DND-41 (cell line): Measurements from ENCODE around the gene GOLGA8O.
"Not testable (repeated sequence)": the region's sequence is repeated elsewhere in the genome, so short reads cannot be mapped to it uniquely, and the experiment has no call there.

Source experiments
- ATAC-seq: fragments of 200-7000 bp; cut with Tn5 transposase; 3 replicates; pipeline ENCODE4 v1.9.1; 2021; ENCODE audit warnings: low read depth; ENCODE audit not compliant: insufficient read depth
- DNase-seq: peaks from one replicate; pipeline ENCODE4 v3.0.0-alpha.2; 2020
- H2AFZ ChIP-seq: 2 replicates; pipeline ENCODE4 v1.6.0; 2012; ENCODE audit warnings: low read depth, low read length
- H3K27ac ChIP-seq: 2 replicates; pipeline ENCODE4 v1.5.1; 2012; ENCODE audit warnings: low read length, inconsistent platforms
- H3K27me3 ChIP-seq: fragments of 200-600 bp; sonication (generic); 2 replicates; pipeline ENCODE4 v1.6.0; 2012; ENCODE audit warnings: low read length, mild to moderate bottlenecking, inconsistent platforms; ENCODE audit not compliant: insufficient read depth, poor library complexity
- H3K36me3 ChIP-seq: 2 replicates; pipeline ENCODE4 v1.5.1; 2012; ENCODE audit warnings: low read length, inconsistent platforms; ENCODE audit not compliant: insufficient read depth
- H3K4me1 ChIP-seq: 2 replicates; pipeline ENCODE4 v1.5.1; 2012; ENCODE audit warnings: mild to moderate bottlenecking, low read length; ENCODE audit not compliant: insufficient read depth
- H3K4me2 ChIP-seq: 2 replicates; pipeline ENCODE4 v1.6.0; 2012; ENCODE audit warnings: mild to moderate bottlenecking, moderate library complexity, low read length, inconsistent platforms; ENCODE audit not compliant: insufficient read depth
- H3K4me3 ChIP-seq, 2 experiments: fragments of 200-600 bp in 1 of 2; shearing (Covaris generic) in 1 of 2; 2 replicates each; pipeline ENCODE4 v1.5.1; 2012 to 2016; ENCODE audit warnings: inconsistent platforms in 2 of 2, low read length in 2 of 2, mild to moderate bottlenecking in 2 of 2, low read depth in 1 of 2, moderate library complexity in 1 of 2
- H3K79me2 ChIP-seq: 2 replicates; pipeline ENCODE4 v1.6.0; 2012; ENCODE audit warnings: low read length, inconsistent platforms; ENCODE audit not compliant: insufficient read depth
- H3K9ac ChIP-seq: 2 replicates; pipeline ENCODE4 v1.6.0; 2012; ENCODE audit warnings: low read depth, mild to moderate bottlenecking, inconsistent platforms, low read length, moderate library complexity
- H3K9me3 ChIP-seq: 2 replicates; pipeline ENCODE4 v1.5.1; 2012; ENCODE audit warnings: low read length, moderate library complexity, mild to moderate bottlenecking, inconsistent platforms; ENCODE audit not compliant: insufficient read depth, severe bottlenecking
- H4K20me1 ChIP-seq: 2 replicates; pipeline ENCODE4 v1.6.0; 2012; ENCODE audit warnings: low read length; ENCODE audit not compliant: insufficient read depth

The GOLGA8O gene, protein sequence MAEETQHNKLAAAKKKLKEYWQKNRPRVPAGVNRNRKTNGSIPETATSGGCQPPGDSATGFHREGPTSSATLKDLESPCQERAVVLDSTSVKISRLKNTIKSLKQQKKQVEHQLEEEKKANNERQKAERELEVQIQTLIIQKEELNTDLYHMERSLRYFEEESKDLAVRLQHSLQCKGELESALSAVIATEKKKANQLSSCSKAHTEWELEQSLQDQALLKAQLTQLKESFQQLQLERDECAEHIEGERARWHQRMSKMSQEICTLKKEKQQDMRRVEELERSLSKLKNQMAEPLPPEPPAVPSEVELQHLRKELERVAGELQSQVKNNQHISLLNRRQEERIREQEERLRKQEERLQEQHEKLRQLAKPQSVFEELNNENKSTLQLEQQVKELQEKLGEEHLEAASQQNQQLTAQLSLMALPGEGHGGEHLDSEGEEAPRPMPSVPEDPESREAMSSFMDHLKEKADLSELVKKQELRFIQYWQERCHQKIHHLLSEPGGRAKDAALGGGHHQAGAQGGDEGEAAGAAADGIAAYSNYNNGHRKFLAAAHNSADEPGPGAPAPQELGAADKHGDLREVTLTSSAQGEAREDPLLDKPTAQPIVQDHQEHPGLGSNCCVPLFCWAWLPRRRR

DNA sequence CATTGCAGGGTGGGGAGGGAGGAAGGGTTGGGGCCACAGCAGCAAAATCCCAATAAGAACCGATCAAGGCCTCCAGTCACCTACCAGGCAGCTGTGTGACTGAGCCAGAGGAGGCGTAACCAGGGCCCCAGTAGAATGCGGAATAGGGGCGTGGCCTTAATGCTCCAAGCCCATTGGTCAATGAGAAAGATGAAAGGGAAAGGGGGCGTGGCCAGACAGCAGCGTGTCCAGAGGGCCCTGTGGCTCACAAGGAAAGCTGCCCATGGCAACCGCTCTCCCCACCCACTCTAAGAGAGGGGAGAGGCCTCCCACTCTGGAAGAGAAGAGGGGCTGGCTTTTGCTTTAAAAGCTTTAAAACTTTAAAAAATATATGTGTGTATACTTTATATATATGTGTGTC is at the start of gene GOLGA8O:
TSS of gene GOLGA8O (minus strand) at position 101 of the 400 bp plus-strand sequence. CDS start at position 3, 98 bp downstream.
- not testable (repeated sequence) for H2AFZ ChIP-seq, H3K27me3 ChIP-seq, H4K20me1 ChIP-seq, H3K4me2 ChIP-seq, ATAC-seq, H3K4me3 ChIP-seq, H3K79me2 ChIP-seq, H3K27ac ChIP-seq, H3K4me1 ChIP-seq, H3K36me3 ChIP-seq, H3K9me3 ChIP-seq, H3K9ac ChIP-seq, DNase-seq

DNA sequence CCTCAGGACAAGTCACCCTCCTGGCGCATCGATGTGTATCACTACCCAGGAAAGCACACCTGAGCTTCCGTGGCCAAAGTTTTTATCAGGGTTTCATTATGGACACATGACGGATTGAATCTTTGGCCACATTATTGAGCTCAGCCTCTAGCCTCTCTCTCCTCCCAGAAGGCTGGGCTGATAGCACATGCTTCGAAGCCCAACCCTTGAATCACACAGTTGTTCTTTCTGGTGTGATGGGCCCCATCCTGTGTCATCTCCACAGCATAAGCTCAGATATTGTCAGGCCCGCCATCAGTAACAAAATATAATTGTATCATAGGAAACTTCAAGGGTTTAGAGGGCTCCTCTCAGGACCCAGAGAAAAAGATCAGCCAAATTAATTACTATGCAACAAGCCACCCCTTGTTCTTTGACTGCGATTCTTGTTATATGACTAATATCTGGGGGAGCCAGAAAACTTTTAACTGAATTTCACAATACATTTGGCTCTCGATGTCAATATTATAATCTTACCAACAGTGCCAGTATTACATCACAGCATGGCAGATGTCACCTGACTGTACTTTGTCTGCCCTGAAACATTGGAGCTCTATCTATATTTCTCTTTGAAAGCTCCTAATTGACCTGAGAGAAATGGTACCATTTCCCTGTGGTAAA is 48.8 kb upstream of the GOLGA8O start:
- not testable (repeated sequence) for H3K79me2 ChIP-seq, DNase-seq, H2AFZ ChIP-seq, H3K27me3 ChIP-seq, H3K4me1 ChIP-seq, H4K20me1 ChIP-seq, H3K36me3 ChIP-seq, ATAC-seq, H3K9me3 ChIP-seq, H3K4me2 ChIP-seq, H3K27ac ChIP-seq, H3K9ac ChIP-seq, H3K4me3 ChIP-seq

- H3K9ac ChIP-seq, H3K27me3 ChIP-seq, H4K20me1 ChIP-seq, H3K4me3 ChIP-seq, H3K36me3 ChIP-seq, H3K79me2 ChIP-seq, H3K27ac ChIP-seq, H2AFZ ChIP-seq, DNase-seq, H3K4me1 ChIP-seq, ATAC-seq, H3K9me3 ChIP-seq, H3K4me2 ChIP-seq: not testable (repeated sequence)
Observed at GRCh38 chr15:32502946-32503345, 47.5 kb upstream of the GOLGA8O start.

GRCh38 chr15:32492768-32493167 is 37.3 kb upstream of the GOLGA8O start:
- H3K27me3 ChIP-seq, H3K79me2 ChIP-seq, H3K9ac ChIP-seq, H3K4me1 ChIP-seq, H2AFZ ChIP-seq, H4K20me1 ChIP-seq, H3K36me3 ChIP-seq, H3K9me3 ChIP-seq, ATAC-seq, H3K4me2 ChIP-seq, H3K27ac ChIP-seq, H3K4me3 ChIP-seq, DNase-seq: not testable (repeated sequence)

DNA sequence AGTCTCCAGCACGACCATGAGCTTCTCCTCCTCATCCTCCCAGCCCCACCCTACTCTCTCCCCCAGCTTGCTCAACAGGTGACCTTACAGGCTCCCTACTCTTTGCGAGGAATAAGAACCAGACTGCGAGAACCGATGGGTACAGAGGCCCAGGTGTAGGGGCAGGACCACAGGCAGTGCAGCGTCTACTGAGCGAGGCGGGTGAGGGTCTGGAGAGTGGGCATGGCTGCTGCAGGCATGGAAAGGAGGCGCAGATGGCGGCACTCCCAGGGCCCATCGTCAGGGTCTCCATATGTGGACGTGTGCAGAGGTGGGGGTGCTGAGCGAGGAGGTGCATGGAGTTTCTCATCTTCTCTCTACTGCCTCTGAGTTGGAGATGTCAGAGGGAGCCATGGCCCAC is 31.0 kb upstream of the GOLGA8O start:
- not testable (repeated sequence) for H2AFZ ChIP-seq, ATAC-seq, H3K27ac ChIP-seq, H3K79me2 ChIP-seq, H3K4me2 ChIP-seq, H3K9me3 ChIP-seq, H3K4me3 ChIP-seq, H3K36me3 ChIP-seq, H3K9ac ChIP-seq, H4K20me1 ChIP-seq, DNase-seq, H3K27me3 ChIP-seq, H3K4me1 ChIP-seq

GRCh38 chr15:32483377-32483776 is 27.9 kb upstream of the GOLGA8O start:
- H3K27ac ChIP-seq, DNase-seq, H4K20me1 ChIP-seq, H3K4me2 ChIP-seq, H3K4me1 ChIP-seq, H3K9ac ChIP-seq, H3K4me3 ChIP-seq, ATAC-seq, H3K79me2 ChIP-seq, H2AFZ ChIP-seq, H3K27me3 ChIP-seq, H3K36me3 ChIP-seq, H3K9me3 ChIP-seq: not testable (repeated sequence)

DNA sequence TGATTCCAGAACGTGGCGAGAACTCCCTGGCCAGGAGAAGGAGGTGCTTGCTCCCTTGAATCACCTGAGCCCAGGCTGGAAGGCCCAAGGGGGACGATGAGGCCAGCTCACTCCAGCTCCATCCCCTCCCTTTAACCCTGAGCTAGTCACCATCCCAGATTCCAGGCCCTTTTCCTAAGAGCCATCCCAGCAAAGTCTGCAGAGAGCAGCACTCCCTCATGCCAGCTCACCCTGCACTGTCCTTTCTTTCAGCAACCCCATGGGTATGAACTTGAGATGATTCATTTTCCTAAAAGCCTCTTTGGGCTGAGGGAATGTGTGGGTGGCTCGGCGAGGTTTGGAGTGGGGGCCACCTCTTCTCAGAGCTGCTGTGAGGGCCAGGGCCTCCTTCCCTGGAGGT is 26.2 kb upstream of the GOLGA8O start:
- not testable (repeated sequence) for H3K9ac ChIP-seq, H3K4me3 ChIP-seq, H4K20me1 ChIP-seq, H3K4me1 ChIP-seq, ATAC-seq, H2AFZ ChIP-seq, H3K27me3 ChIP-seq, H3K9me3 ChIP-seq, H3K27ac ChIP-seq, H3K4me2 ChIP-seq, H3K36me3 ChIP-seq, H3K79me2 ChIP-seq, DNase-seq

DNA sequence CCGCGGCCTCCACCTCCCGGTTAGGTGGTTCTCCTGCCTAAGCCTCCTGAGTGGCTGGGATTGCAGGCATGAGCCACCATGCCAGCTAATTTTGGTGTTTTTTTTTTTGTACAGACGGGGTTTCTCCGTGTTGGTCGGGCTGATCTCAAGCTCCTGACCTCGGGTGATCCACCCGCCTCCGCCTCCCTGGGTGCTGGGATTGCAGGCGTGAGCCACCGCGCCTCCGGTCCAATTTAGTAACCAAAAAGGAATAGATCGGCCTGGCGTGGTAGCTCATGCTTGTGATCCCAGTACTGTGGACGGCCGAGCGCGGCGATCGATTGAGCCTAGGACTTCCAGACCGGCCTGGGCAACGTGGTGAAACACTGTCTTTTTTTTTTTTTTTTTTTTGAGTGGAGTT is 12.6 kb upstream of the GOLGA8O start:
- H3K9me3 ChIP-seq, H3K4me2 ChIP-seq, H3K27me3 ChIP-seq, ATAC-seq, H2AFZ ChIP-seq, H4K20me1 ChIP-seq, H3K4me3 ChIP-seq, H3K79me2 ChIP-seq, H3K27ac ChIP-seq, DNase-seq, H3K4me1 ChIP-seq, H3K36me3 ChIP-seq, H3K9ac ChIP-seq: not testable (repeated sequence)
